Measurements from ENCODE around the gene EIF4E3.
A peak's percentile ranks its signal among the peaks of the same experiment; 100 is the strongest.

Gene EIF4E3

DNA sequence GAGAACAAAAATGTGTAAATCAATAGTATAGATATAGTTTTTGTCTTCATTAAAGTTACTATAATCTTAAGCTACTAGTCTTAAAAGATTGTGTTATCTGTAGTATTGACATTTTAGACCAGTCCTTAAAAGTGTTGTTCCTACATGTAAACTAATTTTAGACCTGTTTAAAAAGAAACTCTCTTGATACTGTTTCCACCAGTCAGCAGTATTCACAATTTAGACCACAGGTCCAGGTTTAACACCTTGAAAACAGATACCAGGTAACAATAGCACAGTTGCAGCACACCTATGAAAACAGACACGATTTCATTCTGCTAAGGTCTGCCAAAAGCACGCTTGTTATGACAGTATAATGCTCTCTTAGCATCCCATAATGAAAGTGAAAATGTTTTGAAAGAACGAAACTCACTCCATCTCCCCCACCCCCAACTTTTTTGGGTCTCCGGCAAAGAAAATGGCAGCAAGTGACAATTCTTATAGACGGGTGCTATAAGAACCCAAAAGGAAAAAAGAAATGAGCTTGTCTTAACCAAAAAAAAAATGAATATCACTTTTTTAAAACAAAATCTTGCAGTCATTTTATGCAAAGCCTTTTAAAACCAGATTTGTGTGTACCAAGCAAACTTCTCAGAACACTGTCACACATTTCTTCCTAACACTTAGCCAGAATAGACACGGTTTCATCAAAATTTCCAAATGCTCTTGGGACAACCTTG, 1.6 kb downstream of the EIF4E3 start:
- peak in 1 of 2 experiments; percentile 33 for DNase-seq (ENCODE audit: low read depth in 2 of 2)

DNA sequence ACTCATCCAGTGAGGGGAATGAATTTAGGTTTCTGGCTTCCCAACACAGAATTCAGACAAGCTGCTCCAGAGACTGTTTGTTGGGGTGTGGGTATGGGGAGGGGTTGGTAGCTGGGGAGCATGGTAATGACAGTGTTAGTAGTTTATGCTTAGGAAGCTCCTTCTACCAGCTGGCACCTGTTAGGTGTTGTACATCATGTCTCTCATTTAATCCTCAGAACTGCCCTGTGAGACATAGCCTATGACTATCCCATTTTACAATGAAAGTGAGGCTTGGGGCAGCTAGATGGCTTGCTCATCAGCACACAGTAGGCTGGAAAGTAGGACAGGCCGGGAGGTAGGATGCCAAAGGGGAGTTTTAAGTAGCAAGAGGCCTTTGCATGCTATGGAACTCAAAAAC, 2.5 kb downstream of the EIF4E3 start:
- no peak for DNase-seq (ENCODE audit: low read depth in 2 of 2)

DNA sequence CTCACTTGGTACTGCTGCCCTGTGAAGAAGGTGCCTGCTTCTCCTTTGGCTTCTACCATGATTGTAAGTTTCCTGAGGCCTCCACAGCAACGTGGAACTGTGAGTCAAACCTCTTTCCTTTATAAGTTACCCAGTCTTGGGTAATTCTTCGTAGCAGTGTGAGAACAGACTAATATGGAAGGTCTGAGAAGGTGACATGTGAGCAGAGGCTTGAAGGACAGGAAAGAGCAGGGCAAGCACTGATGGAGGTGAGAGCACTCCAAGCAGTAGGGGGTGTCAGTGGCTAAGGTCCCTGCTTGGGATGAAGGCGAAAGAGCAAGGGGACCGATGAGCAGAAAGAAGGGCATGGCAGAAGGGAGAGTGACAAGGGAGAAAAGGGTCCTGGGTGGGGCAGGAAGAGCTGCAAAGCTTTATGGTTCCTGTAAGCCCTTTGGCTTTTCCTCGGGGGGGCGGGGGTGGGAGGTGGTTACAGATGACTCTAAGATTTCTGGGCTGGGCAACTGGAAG, 3.5 kb downstream of the EIF4E3 start:
- DNase-seq (ENCODE audit: low read depth in 2 of 2) = no peak

GRCh38 chr3:71721002-71721401, 4.2 kb downstream of the EIF4E3 start:
- no peak for DNase-seq (ENCODE audit: low read depth in 2 of 2)

DNA sequence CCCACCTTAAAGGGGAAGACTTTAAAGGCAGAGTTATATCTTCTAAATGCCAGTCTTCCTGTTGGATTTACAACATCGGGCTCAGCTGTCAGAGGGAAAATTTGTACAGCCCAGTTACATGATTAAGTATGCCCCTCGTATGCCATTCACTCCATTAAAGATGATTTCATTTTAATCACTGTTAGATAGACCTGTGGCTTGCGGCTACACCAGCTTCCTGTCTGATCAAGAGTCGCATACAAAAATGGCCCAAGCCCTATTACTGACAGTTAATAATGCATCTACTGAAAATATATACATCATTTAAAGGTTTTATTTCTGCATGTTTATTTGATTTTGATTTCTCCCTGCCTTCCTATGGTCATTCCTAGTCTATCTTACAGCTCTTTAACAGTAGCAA, 7.1 kb downstream of the EIF4E3 start:
- DNase-seq (ENCODE audit: low read depth in 2 of 2) = no peak

- DNase-seq (ENCODE audit: low read depth in 2 of 2) = no peak
Measured at GRCh38 chr3:71714595-71714994, 10.6 kb downstream of the EIF4E3 start.

- DNase-seq (ENCODE audit: low read depth in 2 of 2) = no peak
Measured at GRCh38 chr3:71713041-71713440, 12.2 kb downstream of the EIF4E3 start.

DNA sequence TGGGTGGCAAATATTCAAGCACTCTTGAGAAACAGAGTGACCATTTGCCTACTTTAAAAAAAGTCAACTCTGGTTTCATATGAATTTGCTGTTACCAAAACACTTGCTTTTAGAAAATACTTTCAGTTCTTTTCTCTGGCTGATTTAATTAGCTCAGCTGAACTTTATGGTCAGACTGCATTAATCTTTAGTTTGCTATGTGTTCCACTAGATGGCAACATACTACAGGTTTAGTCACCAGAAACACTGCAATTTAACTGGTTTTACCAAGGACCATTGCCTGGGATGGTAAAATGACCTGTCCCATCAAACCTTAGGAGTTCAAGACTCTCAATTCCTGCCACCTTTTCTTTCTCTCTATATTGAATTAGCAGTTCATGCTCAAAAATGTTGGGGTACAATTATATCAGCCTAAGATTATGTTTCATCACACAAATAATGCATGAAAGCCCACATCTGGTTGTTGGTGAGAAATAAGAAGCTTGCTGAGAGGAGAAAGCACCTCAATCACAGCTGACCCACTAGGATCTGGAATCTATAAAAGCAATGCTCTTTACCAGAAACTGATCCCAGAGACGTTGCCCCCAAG, 14.2 kb downstream of the EIF4E3 start:
- DNase-seq (ENCODE audit: low read depth in 2 of 2) = no peak

DNA sequence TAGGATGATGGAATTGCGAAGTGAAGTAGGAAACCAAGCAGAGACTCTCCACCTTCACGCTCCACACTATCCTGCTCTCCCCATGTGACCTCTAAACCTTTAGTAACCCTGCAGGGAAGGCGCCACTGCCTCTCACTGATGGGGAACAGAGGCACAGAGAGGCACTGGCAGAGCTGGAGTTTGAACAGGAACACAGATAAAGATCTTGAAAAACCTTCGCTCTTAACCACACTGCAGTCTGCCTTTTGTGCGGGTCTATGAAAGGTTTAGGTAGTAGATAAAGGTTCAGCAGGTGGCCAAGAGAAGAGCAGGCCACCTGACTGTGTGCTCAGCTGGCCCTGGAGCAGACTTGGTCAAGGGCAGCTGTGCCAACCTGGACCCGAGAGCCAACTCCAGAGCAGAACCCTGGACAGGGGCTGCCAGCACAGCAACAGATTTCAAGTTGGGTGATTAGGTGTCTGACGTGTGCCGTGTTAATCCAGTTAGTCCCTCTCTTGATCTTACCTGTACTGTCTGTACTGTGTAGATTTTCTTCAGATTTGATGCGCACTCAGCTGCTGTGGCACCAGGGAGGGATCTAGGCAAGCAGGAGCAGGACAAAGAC, 15.2 kb downstream of the EIF4E3 start:
- no peak for DNase-seq (ENCODE audit: low read depth in 2 of 2)

DNA sequence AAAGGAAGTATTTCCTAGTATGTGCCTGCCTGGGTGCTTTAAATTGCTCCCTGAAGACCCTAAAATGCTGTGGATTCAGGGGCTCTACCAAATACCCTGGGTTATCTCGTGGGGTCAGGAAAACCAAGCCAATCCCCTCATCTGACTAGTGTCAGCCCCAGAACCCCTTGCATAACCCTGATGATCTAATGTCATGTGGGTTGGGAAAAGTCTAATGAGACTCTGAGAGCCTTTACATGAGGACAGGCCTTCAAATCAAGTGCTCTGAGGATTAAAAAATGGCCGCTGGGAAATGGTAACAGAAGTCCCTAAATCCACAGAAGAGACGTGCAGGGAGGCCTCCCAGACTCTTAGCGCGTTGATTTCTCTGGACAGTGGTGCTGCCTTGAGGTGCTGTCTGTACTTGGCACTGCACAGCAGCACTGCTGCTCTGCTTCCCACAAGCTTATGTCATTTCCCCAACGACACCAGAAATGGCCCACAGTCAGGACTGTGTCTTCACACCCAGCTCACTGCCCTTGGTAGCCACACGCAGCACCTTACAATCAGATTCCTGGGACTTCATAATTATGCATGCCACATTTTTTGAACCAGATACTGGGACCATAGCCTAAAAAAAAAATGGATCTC, 16.6 kb downstream of the EIF4E3 start:
- DNase-seq (ENCODE audit: low read depth in 2 of 2) = no peak

GRCh38 chr3:71707595-71707994, 17.6 kb downstream of the EIF4E3 start:
- no peak for DNase-seq (ENCODE audit: low read depth in 2 of 2)

DNA sequence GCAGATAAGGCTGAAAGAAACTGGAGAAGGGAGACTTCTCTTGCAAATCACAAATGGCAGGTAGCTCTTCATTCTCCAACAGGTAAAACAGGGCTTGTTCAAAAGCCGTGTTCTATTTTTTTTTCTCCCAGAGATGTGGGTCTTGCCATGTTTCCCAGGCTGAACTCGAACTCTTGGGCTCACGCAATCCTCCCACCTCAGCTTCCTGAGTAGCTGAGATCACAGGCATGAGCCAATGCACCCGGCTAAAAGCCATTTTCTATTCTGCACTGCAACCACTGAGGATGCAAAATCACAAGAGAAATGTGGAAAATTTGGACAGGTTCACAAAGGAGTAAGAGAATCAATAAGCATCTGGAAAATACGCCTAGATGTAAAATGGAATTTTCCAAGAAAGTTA, 19.5 kb downstream of the EIF4E3 start:
- no peak for DNase-seq (ENCODE audit: low read depth in 2 of 2)

DNA sequence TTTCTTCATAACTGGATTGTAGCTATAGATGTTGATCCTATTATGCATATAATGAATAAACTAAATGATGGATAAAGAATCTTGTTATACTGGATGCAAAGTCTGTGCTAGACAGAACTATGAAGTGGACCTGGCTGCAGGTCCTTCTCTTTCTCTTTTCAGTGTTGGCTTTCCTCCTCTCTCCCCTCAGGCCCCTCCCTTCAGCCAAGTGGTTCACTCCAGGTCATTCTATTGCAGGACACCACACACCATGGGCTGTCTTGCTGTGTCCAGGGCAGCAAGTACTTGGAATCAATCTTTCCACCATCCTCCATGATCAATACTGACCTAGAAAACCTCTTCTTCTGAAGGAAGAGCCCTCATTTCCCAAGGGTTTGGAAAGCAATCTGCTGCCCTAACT, 20.3 kb downstream of the EIF4E3 start:
- DNase-seq (ENCODE audit: low read depth in 2 of 2) = no peak

- DNase-seq (ENCODE audit: low read depth in 2 of 2) = no peak
Measured at GRCh38 chr3:71703797-71704196, 21.4 kb downstream of the EIF4E3 start.

GRCh38 chr3:71702131-71703024, 22.8 kb downstream of the EIF4E3 start:
- DNase-seq (ENCODE audit: low read depth in 2 of 2) = no peak

- DNase-seq (ENCODE audit: low read depth in 2 of 2) = no peak
Measured at GRCh38 chr3:71701251-71701762, 23.9 kb downstream of the EIF4E3 start.

- DNase-seq (ENCODE audit: low read depth in 2 of 2) = no peak
Measured at GRCh38 chr3:71695000-71695482, 30.2 kb downstream of the EIF4E3 start.

DNA sequence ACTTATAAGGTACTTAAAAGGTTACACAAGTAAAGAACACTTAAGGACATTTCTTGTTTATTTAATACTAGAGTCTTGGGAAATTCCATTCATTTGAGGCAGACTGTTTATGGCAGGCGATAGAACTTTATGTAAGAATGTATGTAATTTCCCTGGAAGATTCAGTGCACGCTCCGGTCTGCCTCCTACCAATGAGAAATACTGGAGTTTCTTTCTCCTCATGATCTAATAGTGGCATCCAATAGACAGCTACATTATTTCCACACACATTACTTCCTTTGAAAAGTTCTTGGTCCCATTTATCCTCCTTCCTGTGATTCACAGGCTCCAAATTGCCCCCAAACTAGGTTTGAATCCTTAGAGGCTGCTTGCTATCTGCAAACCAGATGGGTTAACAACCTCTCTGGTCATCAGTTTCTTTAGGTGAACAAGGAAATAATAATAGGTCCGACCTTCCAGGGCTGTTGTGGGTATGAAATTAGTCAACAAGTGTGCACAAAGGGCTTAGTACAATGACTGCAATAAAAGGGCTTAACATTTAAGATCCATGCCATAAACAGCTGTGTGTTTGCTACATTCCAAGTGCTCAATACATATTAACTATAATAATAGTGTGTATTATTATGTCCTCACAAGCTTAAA, 30.7 kb downstream of the EIF4E3 start:
- DNase-seq (ENCODE audit: low read depth in 2 of 2) = no peak

GRCh38 chr3:71693641-71694040, 31.6 kb downstream of the EIF4E3 start:
- no peak for DNase-seq (ENCODE audit: low read depth in 2 of 2)

DNA sequence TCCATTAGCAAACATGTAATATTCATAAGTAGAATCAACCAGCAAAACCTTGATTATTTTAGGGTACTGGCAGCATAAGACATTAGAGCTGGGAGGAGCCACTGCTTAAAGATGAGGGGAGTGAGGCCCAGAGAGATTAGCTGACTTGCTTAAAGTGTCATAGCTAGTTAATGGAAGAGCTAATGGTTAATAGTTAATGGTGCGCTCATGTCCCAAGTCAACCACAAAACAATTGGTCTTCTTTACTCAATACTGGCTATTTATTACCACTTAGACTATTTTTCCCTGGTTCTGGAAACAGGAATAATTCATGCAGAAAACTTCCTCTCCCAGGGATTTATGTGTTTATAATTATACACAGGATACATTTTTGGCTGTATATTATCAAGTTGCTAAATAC, 33.1 kb downstream of the EIF4E3 start:
- DNase-seq (ENCODE audit: low read depth in 2 of 2) = no peak

GRCh38 chr3:71690341-71690841, 34.8 kb downstream of the EIF4E3 start:
- no peak for DNase-seq (ENCODE audit: low read depth in 2 of 2)

Data from stimulated activated CD4-positive, alpha-beta T cell treated with anti-CD3 and anti-CD28 coated beads, Interleukin-12 subunit alpha, Interleukin-12 subunit beta, amount 100 ng/mL, for 24 hours (primary cell).